Esophagus squamous epithelium (tissue), 4 donors: Measurements from ENCODE around the gene UBE2QL1.

Experiments used
- CTCF ChIP-seq, 6 experiments: fragments of 450-650 bp in 4 of 6; fragments of 200-600 bp in 2 of 6; sonication (generic) in 2 of 6; IDR thresholded peaks; one replicate each; pipeline ENCODE4 v1.5.1; 2016 to 2019; ENCODE audit warnings: antibody characterized with exemption in 6 of 6, mild to moderate bottlenecking in 4 of 6, moderate library complexity in 4 of 6
- POLR2A ChIP-seq, 4 donors: fragments of 450-650 bp; IDR thresholded peaks; one replicate each; pipeline ENCODE4 v1.6.1; 2017; ENCODE audit warnings: antibody characterized with exemption in 4 of 4, mild to moderate bottlenecking in 4 of 4, moderate library complexity in 3 of 4

- TF ChIP-seq CTCF (IDR thresholded peaks at IDR 0.05) = no peak
- TF ChIP-seq POLR2A (IDR thresholded peaks at IDR 0.05) = no peak
These were observed 94.0 kb downstream of the UBE2QL1 start for GRCh38 chr5:6542421-6543345.
